Measurements from ENCODE around the gene JTB. TPM values are rescaled to one million over a fixed set of nuclear protein-coding genes. Genes with fewer than 3 reads are reported as not detected.

JTB gene
- total and polyA plus RNA-seq, 9 of the 15 experiments (the other 6 are each of a cell fraction or from before 2014, with no cell fraction given) = 24.7 to 308 (median 151) TPM

DNA sequence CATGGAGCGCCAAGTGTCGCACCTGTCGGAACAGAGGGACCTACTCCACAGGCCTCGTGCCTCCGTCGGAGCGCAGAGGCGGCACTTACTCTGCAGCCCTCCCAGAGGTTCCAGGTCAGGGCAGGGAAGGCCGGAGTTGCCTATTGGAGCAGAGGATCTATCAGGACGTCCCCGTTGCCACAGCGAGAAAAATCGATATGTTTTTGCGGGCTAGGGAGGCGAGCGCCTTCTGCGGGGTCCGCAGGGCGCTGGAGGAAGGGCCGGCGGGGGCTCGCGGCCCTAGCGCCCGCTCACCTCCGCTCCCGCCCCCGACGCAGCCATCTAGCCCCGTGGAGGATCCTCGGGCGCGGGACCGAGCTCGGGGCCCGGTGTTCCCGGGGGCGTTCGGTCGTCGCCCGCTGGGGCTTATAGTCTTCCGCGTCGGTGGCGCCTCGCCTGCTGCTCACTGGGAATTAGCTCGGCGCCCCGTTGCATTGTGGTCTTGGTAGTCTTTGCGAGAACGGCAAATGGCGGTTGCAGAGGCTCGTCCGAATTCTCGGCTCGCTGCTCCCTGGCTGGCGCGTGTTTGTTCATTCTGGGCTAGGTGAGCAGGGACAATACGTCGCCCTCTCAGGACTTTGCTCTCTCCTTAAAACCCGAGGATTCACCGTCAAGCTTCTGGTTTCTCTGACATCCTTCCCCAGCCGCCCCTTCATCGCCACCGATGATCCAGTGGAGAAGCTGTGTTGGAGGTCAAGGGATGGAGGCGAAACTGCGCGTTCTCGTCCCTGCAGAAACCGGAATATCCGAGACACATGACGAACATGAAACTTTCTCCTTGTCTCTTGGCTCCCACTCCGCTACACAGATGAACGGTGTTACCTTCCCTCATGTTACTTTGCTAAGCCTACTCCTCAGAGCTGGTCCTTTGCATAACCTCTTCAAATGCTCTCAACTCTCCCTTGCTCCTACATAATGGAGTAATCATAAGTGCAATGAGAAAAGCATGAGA lies at the start of gene JTB (continued):
- 0 out of 2 replicates have a peak, but pooled peaks have one; percentile 23 for TF ChIP-seq E2F3 (CRISPR knock-in tag; IDR thresholded peaks at IDR 0.05)
- peak; percentile 79 for TF ChIP-seq TBP (optimal IDR thresholded peaks at IDR 0.05; ENCODE audit: low read depth, low read length)
- peak; percentile 92 for TF ChIP-seq ZNF143 (CRISPR knock-in tag; IDR thresholded peaks at IDR 0.05)
- TF ChIP-seq NR2F6 (CRISPR knock-in tag; IDR thresholded peaks at IDR 0.05) = 0 out of 2 replicates have a peak, but pooled peaks have one; percentile 4
- no peak for TF ChIP-seq NCOR1 (IDR thresholded peaks at IDR 0.05)
- 0 out of 2 replicates have a peak, but pooled peaks have one; percentile 39 for TF ChIP-seq ZSCAN29 (IDR thresholded peaks at IDR 0.05)
- peak; percentile 58; the same call in 1 of the 2 replicates for TF ChIP-seq SMAD4 (CRISPR knock-in tag; conservative IDR thresholded peaks at IDR 0.05)
- TF ChIP-seq GTF2E2 (tag; IDR thresholded peaks at IDR 0.05) = peak; percentile 52; the same call in 1 of the 2 replicates
- peak; percentile 18; the same call in 1 of the 2 replicates for TF ChIP-seq ZBTB7A (IDR thresholded peaks at IDR 0.05; ENCODE audit: borderline replicate concordance, control insufficient read depth, low read depth, low read length)
- TF ChIP-seq, protein P1, sequence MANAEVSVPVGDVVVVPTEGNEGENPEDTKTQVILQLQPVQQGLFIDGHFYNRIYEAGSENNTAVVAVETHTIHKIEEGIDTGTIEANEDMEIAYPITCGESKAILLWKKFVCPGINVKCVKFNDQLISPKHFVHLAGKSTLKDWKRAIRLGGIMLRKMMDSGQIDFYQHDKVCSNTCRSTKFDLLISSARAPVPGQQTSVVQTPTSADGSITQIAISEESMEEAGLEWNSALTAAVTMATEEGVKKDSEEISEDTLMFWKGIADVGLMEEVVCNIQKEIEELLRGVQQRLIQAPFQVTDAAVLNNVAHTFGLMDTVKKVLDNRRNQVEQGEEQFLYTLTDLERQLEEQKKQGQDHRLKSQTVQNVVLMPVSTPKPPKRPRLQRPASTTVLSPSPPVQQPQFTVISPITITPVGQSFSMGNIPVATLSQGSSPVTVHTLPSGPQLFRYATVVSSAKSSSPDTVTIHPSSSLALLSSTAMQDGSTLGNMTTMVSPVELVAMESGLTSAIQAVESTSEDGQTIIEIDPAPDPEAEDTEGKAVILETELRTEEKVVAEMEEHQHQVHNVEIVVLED (CRISPR knock-in tag; IDR thresholded peaks at IDR 0.05) = peak; percentile 36; the same call in 1 of the 2 replicates
- peak; percentile 81; the same call in 1 of the 2 replicates for TF ChIP-seq CHCHD3 (CRISPR knock-in tag; IDR thresholded peaks at IDR 0.05)
- TF ChIP-seq, protein P2, sequence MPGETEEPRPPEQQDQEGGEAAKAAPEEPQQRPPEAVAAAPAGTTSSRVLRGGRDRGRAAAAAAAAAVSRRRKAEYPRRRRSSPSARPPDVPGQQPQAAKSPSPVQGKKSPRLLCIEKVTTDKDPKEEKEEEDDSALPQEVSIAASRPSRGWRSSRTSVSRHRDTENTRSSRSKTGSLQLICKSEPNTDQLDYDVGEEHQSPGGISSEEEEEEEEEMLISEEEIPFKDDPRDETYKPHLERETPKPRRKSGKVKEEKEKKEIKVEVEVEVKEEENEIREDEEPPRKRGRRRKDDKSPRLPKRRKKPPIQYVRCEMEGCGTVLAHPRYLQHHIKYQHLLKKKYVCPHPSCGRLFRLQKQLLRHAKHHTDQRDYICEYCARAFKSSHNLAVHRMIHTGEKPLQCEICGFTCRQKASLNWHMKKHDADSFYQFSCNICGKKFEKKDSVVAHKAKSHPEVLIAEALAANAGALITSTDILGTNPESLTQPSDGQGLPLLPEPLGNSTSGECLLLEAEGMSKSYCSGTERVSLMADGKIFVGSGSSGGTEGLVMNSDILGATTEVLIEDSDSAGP (CRISPR knock-in tag; IDR thresholded peaks at IDR 0.05) = no peak
- peak; percentile 75; the same call in 1 of the 2 replicates for TF ChIP-seq POLR2H (tag; IDR thresholded peaks at IDR 0.05; ENCODE audit: low read depth)
- no peak for TF ChIP-seq MAFK (IDR thresholded peaks at IDR 0.05; ENCODE audit: low read length)
- peak; percentile 87 for TF ChIP-seq RBBP5 (IDR thresholded peaks at IDR 0.05; ENCODE audit: borderline replicate concordance, insufficient read depth, low read length, poor library complexity, severe bottlenecking)
- peak; percentile 30; the same call in 1 of the 2 replicates for TF ChIP-seq ETV1 (tag; conservative IDR thresholded peaks at IDR 0.05; ENCODE audit: low read depth)
- TF ChIP-seq BRD9 (IDR thresholded peaks at IDR 0.05; ENCODE audit: low read depth, partially characterized antibody) = peak; percentile 26
- no peak; the same call in 1 of the 2 replicates for TF ChIP-seq NR1H2 (CRISPR knock-in tag; IDR thresholded peaks at IDR 0.05)
- TF ChIP-seq EGR1 (conservative IDR thresholded peaks at IDR 0.05) = peak; percentile 86
- TF ChIP-seq, protein P3, sequence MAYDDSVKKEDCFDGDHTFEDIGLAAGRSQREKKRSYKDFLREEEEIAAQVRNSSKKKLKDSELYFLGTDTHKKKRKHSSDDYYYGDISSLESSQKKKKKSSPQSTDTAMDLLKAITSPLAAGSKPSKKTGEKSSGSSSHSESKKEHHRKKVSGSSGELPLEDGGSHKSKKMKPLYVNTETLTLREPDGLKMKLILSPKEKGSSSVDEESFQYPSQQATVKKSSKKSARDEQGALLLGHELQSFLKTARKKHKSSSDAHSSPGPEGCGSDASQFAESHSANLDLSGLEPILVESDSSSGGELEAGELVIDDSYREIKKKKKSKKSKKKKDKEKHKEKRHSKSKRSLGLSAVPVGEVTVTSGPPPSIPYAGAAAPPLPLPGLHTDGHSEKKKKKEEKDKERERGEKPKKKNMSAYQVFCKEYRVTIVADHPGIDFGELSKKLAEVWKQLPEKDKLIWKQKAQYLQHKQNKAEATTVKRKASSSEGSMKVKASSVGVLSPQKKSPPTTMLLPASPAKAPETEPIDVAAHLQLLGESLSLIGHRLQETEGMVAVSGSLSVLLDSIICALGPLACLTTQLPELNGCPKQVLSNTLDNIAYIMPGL (CRISPR knock-in tag; IDR thresholded peaks at IDR 0.05) = no peak
- TF ChIP-seq RB1 (IDR thresholded peaks at IDR 0.05; ENCODE audit: low read depth) = peak; percentile 64; the same call in 1 of the 2 replicates
- TF ChIP-seq MTA3 (IDR thresholded peaks at IDR 0.05; ENCODE audit: borderline replicate concordance) = peak; percentile 38; the same call in 1 of the 2 replicates
